Fibroblast of skin of right quadriceps (primary cell): ENCODE measurements around the gene ARFGAP1.

Experiments used
- DNase-seq: peaks from one replicate; pipeline ENCODE4 v3.0.0-alpha.2; 2013

ARFGAP1 gene

DNA sequence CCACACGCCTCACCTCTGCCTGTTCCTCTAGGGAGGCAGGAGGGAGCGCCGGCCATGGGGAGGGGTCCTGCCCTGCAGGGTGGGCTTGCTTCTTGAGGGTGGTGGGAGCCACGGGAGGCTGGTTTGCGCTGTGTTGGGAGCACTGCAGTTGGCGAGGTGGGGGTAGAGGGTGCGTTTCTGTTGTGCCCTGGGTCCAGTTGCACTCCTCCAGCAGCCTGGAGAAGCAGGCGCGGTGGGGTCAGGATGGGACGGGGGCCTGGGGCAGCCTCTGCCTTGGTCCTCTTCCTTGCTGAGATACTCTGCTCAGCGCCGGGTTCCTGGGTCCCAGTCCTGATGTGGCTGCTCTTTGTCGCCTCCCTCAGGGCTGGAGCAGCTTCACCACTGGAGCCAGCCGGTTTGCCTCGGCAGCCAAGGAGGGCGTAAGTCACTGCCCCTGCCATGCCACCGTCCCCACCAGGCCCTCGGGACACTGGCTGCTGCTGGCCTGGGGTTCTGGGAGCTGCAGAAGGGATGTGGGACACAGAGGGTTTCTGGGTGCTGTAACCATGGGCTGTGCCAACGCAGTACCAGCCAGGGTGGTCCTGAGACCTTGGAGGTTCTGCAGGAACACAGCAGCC is 8.4 kb downstream of the ARFGAP1 start:
- DNase-seq = no peak

DNA sequence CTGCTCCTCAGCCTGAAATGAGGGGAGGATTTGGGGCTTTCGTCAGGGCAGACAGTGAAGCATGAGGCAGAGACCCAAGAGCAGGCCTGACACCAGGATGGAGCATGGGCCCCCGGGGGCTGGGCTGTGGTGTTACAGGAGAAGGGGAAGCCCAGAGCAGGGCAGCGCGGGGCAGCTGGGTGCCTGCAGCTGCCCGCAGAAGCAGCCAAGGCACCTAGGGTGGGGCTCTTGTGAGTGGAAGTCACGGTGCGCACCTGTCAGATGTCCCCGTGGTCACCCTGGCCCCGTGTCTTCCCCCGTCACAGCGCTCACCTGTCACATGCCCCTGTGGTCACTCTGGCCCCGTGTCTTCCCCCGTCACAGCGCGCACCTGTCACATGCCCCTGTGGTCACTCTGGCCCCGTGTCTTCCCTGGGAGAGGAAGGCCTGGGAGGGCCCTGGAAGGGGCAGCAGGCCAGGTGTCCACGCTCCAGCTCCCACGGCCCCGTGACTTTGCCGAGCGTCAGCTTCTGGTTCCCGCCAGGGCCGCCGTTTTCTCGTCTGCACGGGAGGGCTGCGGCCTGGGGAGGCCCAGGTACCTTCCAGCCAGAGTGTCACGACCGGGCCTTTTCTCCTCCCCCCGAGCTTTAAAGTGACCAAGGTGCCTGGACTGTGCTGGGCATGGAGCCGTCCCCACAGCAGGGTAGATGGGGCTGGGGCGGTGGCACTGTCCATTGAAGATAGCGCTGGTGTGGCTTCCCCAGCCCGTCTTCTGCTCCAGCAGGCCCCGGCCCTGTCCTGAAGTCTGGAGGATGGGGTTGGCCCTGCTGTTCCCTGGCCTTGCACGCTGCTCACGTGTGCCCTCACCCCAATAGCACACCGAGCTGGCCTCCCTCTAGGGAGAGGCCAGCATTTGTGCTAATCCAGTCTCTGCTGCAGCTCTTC is 9.4 kb downstream of the ARFGAP1 start:
- no peak for DNase-seq

DNA sequence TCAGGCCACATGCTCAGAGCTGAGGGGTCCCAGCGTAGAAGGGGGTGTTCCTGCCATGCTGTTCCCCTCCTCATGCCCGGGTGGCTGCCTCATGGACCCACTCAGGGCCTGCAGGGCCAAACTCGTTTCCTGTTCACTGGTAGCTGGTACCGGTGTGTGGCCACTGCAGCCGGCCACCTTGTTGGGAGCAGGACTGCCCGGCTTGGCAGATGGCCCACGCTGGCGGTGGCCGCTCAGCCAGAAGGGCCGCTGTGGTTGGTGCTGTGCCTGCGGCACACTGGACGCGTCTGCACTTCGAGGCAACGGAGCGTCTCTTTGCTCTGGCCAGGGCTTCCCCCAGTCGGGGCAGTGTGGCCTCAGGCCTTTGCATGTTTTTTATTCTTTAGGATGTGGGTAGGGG is 10.3 kb downstream of the ARFGAP1 start:
- no peak for DNase-seq

DNA sequence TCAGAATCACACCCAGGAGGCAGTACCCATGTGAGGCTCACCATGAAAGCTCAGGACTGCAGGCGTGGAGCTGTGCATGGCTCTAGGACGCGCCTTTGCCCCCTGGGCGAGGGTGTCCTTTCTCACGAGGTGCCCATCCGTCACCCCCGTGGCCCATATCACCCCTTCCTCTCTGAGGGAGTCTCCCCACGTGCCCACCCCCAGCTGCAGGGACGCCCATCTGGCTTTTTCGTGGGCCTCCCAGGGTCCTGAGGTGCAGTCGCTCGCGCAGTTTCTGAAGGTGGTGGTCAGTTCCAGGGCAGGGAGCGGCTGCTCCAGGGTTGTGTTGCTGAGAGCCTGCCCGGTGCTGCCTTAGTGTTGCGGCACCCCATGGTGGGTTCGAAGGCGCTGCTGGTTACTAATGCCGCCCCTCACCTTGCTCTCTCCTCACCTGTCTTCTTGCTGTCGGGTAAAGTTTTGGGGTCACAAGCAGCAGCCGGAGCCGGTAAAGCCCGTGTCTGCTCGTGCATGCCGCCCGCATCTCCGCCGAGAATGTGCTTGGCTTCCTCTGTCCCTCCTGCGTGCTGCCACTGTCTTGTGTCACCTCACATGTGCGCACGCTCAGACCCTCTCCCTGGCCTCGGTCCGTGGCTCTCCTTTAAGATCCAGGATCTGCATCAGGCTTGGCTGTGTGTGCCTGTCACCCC is 10.9 kb downstream of the ARFGAP1 start:
- DNase-seq = no peak

DNA sequence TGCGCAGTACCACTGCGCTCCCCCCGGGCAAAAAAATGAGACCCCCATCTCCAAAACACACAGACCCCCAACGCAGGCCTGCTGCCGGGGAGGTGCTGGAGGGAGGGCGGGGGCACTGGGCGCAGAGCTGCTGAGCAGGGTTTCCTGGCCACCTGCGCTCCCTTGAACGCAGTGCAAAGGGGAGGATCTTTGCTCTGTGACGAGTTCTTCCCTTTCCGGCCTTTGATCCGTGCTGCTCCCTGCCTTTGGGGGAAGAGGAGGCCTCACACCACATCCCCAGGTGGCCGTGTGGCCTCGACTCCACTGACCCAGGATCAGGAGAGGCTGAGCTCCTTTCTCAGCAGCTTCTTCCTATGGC is 11.4 kb downstream of the ARFGAP1 start:
- DNase-seq = no peak

DNA sequence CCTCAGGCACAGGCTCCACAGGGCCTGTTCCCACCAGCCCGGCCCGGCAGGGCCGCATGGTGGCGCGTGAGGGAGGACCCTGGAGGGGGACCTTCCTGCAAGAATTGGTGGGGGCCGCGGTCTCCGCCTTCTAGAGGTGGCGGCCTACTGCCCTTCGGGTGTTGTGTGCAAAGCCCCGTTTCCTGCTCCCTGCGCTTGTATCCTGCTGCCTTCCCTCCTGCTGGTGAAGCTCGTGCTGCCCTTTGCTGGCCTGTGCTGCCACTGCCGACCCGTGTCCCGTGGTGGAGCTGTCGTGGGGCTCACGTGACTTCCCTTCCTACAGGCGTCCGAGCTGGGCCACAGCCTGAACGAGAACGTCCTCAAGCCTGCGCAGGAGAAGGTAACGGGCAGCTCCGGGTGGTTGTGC is 11.9 kb downstream of the ARFGAP1 start:
- no peak for DNase-seq

DNA sequence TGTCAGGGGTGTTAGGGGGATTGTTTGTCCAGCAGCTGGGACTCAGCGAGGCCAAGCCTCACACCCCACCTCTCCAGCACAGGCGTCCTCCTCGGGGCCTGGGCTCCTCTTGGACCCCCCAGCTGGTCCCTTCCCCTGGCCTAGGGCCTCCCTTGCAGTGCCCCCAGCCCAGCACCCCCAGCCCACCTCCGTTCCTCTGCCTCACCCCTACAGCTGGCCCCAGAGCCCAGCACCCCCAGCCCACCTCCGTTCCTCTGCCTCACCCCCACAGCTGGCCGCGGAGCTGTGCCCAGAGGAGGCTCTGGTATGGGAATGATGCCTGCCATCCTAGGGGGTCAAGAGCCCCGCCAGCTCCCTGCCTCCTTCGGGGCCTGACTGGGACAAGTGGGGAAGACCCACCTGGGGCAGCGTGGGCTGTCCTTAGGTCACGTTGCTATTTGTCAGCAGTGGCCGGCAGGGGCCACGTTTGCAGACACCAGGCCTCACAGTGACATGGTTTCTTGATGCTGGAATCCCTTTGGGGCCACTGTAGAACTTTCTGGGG is 12.4 kb downstream of the ARFGAP1 start:
- DNase-seq = no peak

DNA sequence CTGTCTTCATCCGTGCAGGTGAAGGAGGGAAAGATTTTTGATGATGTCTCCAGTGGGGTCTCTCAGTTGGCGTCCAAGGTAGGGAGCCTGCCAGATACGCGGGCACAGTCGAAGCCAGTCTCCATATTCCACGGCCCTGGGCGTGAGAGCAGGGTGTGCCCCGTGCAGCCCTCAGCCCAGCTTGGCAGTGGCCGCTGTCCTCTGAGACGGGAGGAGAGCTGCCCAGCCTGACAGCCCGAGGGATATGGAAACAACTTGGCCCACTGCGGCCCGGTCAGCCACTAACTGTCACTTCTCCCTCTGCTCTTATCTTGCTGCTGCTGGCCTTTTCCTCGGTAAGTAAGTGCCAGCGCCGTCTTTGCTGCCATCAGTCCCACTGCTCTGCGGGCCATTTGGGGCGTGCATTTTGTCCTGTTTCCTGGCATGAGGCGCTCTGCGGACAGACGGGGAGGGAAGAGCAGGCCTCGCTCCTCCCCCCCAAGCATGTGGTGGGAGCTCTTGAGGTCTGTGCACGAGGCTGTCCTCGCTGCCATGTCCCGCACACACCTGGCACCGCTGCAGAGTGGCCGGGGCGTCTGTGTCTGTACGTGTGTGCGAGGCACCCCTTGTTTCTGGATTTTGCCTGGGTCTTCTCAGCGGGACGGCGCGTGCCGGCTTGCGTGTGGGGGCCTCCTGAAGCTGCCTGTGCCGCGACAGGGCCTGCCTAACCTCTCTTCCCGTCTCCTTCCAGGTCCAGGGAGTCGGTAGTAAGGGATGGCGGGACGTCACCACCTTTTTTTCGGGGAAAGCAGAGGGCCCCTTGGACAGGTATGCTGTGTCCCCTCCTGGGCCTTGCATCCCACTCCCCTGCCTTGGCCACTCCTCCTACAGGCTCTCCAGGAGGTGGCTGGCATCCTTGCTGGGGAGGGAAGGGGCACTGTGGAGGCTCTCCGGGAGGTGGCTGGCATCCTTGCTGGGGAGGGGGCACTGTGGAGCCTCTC is 13.3 kb downstream of the ARFGAP1 start:
- no peak for DNase-seq

DNA sequence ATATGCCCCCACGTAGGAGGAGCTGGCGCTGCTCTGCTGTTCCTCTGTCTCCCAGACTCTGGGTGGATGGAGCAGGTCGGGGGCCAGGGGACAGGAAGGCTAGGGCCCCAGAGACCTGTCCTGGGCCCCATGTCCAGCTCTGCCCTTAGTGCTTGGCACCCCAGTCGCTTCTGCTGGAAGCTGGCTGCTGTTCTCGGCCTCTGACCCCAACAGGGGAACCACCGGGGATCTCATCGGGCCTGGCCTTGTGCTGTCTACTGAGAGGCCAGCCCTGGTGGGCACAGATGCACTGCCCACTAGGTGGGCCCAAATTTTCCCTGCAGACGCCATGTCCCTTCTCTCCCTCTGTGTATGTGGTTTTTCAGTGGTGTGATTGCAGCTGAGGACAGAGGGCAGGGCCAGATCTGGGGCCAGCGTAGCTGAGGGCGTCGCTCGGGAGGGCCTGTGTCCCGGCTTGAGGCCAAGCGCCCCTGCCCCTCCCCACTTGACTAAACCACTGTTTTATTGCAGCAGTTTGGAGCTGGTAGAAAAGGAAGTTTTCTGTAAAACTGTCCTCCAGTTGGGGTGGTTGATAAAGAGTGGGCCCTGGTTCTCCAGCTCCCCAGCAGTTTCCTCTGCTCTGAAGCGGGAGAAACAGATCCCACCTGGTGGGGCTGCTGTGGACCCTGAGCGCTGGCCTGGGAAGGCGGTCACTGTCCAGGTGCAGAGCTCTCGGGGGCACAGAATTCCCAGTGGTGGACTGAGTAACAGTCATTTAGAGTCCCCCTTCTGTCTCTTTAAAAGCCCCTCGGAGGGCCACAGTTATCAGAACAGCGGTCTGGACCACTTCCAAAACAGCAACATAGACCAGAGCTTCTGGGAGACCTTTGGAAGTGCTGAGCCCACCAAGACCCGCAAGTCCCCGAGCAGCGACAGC is 14.4 kb downstream of the ARFGAP1 start:
- no peak for DNase-seq

DNA sequence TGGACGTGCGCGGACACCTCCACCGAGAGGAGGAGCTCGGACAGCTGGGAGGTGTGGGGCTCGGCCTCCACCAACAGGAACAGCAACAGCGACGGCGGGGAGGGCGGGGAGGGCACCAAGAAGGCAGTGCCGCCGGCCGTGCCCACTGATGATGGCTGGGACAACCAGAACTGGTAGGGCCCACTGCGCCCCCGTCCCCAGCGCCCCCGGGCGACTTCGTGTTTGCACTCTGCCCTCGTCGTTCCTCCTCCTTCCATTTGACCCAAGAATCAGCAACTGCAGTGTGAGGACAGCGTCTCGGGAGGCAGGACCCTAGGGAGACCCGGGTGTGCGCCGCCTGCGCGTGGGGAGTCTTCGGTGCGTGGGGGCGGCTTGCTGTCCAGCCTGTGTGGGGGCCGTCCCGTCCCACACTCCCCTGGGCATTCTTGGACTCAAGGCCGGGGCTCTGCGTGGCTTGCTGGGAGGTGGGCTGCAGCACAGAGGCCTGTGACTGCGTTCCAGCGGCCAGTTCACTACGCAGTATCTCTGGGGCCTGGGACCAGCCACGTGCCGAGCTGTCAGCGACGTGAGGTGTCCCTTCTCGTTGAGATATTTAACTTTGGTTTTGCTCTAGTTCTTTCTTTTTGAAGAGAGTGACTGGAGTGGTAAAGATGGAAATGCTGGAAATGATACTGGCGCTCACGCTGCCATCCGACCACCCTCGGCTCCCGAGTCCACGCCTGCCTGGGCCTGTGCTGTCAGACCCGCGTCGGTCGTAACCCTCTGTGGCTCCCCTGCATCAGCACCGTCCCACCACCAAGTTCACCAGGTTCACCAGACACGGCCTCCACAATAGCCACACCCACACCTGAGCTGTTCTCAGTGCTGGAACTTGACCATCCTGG is 15.3 kb downstream of the ARFGAP1 start:
- no peak for DNase-seq

DNA sequence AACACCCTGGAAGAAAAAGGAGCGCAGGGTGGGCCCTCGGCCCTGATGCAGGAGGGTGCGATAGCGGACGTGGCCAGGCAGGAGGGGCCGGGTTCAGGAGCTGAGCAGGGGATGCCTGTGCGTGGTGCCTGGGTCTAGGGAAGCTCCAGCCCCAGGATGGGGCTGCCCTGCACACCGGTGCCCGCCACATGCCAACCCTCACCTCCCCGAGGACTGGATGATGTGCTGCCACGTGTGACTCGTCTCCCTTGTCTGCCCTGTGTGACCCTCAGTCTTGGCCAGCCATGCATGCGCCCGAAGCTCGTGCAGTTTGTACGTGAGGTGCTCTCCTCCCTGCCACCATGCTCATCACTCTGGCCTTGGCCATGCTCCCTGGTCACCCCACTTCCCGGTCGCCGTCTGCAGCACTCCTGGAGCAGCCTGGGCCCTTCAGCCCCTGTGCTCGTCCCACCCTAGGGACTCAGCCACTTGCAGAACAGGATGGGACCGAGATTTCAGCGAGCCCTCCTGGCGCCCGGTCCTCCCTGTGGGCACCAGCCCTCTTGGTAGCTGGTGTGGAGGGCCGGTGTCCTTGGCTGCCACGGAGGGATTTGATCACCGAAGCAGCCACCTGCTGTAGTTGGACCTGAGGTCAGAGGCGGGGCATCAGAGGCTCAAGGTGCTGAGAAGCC is 16.1 kb downstream of the ARFGAP1 start:
- DNase-seq = no peak

DNA sequence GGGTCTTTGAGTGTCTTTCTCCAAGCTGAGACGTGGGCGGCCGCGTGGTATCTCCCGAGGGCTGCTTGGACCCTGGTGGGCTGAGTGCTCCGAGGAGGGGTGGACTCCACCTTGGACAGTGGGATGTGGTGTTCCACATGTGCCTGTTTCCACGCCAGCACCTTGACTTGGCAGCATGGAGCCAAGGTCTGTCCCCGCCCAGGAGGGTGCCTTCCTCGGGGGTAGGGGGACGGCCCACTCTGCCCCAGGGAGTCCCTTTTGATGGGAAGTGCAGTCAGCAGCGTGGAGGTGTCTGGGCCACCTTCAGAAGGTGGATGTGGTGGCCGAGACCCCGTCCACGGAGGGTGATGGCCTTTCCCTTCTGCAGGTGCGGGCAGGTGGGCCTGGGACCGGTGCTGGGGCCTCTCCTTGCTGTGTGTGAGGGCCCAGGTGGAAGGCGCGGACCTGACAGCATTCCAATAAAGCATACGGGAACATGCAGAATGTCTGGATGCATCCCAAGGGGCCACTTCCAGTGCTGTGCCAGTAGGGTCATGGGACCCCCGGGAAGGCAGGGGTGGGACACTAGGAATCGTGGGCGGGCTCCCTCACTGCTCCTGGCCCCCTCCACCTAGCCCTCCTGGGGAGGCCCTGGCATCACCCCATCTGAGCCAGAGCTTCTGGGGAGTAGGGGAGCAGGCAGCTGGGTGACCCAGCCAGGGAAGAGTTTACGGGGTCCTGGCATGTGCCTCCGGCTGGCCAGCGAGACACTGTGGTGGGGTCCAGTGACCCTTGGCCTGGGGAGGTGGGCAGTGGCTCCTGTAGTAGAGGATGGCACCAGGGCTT is 16.9 kb downstream of the ARFGAP1 start:
- DNase-seq = no peak

DNA sequence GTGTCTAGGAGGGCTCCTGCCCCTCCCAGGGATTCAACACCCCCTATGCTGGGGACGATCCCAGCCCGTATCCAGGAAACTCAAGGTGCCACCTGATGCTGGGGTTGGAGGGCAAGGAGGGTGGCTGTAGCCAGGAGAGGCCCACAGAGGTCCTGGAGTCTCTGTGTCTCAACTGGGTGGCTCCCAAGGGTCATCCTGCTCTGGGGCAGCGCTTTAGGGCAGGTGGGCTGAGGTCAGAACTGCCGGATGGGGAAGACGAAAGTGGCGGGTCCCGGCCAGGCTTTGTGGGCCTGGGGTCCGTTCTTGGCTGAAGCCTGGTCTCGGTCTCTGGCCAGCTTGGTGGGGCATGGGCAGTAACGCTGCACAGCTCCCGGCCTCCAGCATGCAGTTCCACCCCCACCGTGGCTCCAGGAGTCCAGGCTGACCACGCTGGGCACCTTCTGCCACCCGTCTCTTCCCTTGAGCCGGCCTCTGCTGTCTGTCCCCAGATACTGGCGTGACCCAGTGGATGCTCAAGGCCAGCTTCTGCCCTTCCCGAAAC is 17.6 kb downstream of the ARFGAP1 start:
- DNase-seq = no peak

DNA sequence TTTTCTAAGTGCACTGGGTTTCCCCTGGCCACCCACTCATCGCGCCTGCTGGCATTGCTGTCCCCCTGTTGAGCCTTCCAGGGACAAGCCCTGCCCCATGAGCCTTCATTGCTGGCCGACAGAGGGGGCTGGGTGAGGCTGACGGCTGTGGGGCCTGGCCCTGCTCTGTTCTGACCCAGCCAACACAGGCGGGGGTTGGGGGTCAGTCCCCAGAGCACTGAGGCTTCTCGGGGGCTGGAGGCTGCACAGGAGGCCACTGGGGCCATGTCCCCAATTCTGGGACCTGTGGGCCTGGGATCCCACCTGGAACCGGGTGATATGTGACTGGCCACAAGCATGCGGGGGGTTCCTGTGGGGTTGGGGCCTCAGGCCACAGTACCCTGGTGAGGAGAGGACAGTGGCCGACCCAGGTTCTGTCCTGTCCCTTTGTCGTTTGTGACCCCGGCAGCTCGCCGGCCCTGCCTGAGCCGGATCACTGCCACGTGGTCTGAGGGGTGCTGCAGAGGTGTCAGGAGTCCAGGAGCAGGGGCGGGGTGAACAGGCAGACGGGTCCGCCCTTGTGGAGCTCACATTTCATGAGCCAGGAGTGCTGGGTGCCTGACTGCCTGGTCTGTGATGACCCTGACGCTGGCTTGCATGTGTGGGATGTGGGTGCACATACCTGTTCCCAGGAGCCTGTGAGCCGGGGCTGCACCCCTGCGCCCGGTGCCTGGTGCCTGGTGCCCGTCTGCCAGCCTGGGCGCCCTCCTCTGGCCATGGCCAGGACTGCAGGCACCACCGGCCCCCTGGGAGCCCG is 18.3 kb downstream of the ARFGAP1 start:
- peak; percentile 19 for DNase-seq

DNA sequence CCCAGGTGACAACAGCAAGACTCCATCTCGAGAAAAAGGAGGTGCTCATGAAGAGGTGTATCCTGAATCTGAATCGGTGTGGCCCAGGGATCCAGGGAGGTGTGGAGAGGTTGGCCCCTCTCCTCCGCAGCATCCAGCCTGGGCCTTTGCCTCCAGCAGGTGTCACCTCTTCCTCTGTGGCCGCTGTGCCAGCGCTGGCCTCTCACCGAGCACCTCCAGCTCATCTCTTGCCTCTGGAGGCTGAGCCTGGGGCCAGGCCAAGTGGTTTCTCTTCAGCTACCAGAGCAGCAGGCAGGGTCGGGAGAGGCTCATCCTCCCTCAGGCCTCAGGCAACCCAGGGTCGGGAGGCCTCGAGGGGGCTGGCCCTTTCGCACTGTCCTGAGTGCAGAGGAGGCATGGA is 19.2 kb downstream of the ARFGAP1 start:
- DNase-seq = no peak

DNA sequence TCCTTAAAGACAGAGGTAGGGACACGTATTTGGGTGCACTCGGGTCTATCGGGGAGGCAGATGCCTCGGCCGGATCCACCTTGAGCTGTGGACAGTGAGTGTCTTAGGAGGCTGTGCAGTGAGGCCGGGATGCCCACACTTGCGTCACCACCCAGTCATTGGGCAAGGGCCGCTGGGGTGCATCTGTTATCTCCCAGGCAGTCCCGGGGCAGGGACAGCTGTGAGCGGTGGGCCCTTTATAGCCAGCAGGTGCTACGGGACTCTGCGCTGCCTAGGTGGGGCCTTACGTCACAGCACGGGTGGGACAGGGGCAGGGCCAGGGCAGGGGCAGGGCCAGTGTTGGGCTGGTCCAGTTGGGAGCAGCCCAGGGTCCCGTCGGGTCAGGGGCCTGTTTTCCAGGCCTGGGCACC is 19.7 kb downstream of the ARFGAP1 start:
- DNase-seq = no peak

DNA sequence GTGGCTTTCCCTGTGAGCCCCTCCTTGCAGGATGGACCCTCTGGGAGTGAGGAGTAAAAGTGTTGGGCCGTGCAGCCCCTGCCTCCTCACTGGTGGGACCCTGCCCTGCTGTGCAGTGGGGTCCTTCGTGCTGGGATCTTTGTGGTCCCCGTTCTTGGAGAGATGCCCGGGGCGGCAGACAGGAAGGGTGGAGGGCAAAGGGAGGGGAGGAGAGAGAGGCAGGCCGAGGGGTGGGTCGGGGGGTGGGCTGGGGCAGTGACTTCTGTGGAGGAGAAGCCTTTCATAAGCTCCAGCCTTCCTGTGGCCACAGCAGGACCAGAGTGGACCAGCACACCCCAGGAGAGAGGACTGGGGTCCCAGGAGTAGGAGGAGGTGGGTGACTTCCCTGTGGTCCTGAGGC is 20.3 kb downstream of the ARFGAP1 start, which contains the start of gene COL20A1:
Gene COL20A1, plus strand, starts transcription at position 283 of the 400 bp plus-strand sequence. CDS start 1,922 bp downstream, outside the sequence.
- no peak for DNase-seq
